GM21360 (cell line): Measurements from ENCODE around the gene PXDN.
"Not testable (repeated sequence)": the region's sequence is repeated elsewhere in the genome, so short reads cannot be mapped to it uniquely, and the experiment has no call there.

Source experiments
- ATAC-seq: cut with Tn5 transposase; IDR thresholded peaks from one replicate; pipeline ENCODE4 v1.9.1; 2021; ENCODE audit warnings: mild to moderate bottlenecking, moderate library complexity; ENCODE audit not compliant: unreplicated experiment

PXDN gene

DNA sequence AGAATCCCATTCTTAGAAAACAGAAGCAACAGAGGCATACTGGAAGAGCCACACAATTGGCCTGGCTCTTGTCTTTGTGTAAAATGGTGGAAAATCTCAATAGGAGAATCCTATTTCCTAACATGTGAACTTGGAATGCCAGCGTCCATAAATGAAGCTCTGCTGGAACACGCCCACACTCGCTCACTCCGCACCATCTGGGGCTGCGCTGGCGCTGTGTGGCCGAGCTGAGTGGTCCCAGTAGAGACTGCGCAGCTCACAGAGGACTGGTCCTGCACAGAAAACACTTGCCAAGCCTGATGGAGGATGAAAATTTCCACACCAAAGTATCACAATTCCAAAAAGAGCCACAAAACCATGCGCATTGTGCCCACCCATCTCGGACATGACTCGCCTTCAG lies 56.2 kb downstream of the PXDN start:
- ATAC-seq = no peak

DNA sequence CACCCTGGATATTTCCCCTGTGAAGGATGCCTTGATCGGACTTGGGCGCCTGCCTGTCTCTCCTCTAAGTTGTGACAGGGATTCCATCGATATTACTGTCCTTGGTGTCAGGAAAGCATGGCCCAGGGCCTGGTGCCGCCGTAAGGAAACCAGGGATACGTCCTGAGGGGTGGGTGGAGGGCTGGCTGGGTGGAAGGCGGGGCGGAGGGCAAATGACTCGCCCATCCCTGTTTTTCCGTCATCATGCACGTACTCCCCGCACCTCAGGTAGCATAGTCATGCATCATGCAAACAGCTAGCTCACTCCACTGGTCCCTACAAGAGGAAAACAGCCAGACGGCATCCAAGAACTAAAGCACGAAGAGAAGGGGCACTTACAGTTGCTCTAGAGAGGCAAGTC lies 57.1 kb downstream of the PXDN start:
- no peak for ATAC-seq

DNA sequence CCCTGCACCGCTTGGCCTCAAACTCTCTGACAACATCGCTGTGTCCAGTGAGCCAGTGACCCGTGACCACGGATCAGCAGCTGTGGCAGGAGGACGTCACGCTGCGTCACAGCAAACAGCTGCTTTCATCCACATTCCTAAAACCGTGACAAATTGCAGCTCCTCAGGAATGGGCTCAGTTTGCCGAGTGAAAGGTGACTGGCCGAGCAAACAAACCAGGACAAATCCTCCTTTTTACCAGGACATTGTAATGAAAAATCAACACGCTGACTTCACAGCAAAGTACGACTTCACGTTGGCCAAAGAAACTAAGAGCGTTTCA lies 57.6 kb downstream of the PXDN start:
- ATAC-seq = no peak

DNA sequence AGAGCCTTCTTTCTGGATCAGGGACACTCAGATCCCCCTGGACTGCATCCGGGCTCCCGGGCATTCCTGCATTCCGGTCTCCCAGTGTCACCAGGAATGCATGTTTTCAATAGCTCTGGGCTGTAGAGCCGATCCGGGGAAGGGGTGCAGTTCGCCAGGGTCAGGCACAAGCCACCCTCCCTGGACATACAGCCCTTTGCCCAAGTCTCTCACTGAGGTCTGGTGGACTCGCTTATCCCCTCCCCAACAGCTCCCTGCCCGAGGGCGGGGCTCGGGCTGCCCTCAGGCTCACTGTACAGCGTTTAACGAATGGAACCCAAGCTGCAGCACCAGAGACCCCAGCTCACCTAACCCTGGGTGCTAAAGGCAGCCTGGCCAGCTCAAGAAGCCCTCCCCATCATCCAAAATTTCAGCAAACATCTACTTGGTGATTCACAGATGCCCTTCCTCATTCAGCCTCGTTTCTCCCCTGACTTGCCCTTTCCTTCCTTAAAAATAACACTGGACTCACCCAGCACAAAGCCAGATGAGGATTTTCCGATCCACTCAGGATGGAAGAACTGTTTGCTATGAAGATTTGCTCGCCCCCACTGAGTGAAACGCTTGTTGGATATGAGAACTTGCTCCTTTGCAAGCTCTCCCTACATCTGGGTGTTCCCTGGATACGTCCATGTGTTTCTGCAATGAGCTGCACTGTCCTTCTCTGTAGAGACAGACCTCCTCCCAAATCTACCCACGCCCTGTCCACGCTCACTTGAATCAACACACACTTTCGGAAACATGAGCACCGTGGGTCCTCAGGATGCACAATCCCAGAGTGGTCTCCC lies 58.1 kb downstream of the PXDN start:
- ATAC-seq = no peak

DNA sequence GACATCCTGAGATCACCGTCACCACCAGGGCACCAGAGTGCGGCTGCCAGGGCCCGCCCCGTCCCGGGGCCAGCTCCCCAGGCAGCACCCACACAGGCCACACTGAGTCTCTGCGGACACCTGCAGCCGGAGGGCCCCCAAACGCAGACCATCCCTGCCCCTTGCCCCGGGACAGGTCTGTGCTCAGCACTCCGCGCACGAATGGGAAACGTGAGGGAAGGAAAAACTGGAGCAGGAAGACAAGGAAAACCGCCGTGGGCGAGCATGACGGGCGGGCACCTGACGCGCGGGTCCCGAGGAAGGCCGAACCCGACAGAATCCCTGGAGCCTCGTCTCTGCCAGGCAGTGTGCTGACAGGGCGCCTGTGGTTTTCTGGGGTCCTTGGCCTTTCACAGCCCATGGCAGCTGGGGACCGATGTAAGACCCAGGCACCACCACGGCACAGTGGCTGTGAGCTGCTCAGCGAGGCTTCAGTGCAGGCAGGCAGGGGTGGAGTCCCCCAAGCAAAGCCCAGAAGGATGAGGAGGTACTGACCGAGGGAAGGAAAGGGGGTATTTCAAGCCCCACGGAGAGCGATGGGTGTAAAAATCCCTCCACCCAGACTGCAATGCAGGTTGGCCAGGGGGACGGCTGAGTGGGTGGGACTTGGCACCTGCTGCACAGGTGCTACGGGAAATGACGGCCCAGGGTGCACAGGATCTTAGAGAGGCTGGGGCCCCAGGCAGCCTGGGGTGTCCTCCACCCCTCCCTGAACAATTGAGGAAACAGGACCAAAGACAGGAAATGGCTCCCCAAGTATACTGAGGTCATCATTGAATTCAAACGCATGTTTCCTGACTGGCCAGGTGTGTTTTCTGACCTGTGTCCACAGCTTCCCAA lies 59.0 kb downstream of the PXDN start:
- ATAC-seq = no peak

DNA sequence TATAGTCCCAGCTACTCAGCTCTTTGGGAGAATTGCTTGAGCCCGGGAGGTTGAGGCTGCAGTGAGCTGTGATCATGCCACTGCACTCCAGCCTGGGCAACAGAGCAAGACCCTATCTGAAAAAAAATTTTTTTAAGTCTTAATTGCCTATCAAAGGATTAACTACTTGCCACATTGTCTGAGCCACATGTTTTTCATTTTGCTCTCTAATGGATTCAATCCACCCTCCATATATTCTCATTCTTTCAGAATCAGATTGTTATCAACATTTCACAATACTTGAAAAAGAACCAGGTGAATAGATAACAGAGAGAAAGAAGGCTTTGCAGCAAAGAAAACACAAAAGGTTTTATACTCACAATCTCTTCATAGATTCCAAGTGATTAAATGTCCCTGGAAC lies 61.0 kb downstream of the PXDN start:
- ATAC-seq = no peak

DNA sequence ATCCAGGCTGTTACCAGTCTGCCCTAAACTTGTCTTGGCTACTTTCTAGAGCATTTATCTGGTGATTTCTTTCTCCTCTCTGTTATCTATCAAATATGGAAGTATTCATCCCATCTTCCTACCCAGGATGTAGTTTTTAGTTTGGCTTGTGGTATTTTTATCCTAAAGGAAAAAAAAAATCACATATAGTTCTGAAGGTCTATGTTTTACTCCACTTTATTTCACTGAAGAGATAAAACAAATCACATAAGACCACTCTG lies 62.2 kb downstream of the PXDN start:
- no peak for ATAC-seq

DNA sequence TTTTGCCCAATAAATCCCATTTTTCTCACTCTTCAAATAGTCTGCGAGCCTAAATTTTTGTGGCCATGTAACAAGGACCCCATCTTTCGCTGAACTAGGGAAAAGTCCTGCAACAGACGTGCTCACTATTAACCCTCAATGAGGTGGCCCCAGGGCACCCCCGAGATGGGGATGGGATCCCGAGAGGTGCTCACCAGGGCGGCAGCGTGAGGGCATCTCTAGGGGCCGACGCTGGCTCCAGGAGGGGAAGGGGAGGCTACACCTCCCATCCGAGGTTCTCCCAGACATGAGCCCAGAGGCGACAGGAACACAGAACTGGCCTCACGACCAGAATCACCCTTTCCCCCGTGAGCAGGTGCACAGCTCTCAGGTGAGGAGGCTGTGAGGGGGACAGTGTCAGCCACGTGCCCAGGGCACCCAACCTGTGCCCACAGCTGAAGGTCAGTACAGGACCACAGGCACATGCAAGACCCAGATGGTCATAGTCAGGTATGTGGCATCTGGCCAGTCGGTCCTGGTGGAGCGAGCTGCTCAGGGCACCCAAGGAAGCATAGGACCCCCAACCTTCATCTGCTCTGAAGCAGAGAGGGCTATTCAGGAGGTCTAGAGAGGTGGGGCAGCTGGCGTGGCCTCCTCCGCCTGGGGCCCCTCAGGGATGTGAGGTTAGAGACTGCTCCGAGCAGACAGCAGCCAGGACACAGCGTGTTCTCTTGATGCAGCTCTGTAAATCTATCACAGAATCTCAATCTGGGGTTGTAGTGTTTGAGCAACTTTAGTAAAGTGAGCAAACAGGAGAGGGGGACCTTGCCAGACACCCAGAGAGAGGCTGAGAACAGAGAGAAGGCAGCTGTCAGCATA lies 62.8 kb downstream of the PXDN start:
- ATAC-seq = no peak

DNA sequence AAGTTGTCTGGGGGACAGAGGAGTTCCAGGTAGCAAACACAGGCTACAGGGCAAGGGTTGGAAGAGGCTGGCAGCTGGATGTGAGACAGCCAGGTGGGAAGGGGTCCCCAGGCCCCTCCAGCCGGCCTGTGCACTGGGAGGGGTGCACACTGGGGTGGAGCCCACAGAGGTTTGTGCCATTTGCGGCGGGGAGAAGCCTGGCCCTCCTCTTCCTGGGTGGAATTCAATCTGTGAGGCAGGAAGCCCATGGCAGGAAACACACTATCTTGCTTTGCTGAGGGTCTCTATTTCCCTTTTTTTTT lies 63.3 kb downstream of the PXDN start:
- ATAC-seq = no peak

DNA sequence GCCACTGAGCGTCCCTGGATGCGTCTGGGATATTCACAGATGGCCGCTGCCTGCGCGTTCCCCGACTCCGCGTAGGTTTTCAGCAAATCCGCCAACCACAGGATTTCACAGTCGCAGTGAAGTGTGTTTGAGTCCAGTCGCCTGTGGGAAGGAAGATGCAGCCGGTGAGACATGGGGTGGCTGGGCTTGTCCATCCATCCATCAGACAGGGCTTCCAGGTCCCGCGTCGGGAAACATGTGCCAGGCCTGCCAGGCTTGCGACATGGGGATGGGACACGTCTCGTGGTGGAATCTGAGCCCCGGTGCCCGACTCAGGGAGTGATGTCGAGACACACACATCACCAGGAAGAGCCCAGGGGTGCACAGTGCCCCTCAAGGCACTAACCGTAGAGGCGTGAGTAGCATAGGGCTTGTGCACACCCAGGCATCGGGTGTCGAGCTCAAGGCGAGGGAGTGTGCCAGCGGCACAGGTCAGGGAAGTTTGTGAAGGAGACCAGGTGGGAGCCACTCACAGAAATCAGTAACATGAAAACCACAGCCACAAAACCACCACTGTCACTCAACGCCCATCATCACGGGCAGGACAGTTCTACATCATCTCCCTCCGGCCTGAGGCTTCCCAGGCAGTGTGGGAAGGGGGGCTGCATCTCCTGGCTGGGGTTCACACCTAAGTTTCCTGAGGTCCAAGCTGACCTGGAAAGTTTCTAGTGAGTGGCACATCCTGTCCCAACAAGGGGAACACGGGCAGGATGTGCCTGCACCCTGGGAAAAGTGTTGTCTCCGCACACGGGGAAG lies 63.9 kb downstream of the PXDN start:
- no peak for ATAC-seq

DNA sequence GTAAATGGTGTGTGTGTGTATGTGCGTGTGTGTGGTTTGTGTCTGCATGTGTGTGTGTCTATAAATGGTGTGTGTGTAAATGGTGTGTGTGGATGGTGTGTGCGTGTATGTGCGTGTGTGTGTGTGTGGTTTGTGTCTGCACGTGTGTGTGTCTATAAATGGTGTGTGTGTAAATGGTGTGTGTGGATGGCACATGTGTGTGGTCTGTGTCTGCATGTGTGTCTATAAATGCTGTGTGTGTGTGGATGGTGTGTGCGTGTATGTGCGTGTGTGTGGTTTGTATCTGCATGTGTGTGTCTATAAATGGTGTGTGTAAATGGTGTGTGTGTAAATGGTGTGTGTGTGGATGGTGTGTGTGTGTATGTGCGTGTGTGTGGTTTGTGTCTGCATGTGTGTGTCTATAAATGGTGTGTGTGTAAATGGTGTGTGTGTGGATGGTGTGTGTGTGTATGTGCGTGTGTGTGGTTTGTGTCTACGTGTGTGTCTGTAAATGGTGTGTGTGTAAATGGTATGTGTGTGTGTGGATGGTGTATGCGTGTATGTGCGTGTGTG lies 64.8 kb downstream of the PXDN start:
- not testable (repeated sequence) for ATAC-seq

DNA sequence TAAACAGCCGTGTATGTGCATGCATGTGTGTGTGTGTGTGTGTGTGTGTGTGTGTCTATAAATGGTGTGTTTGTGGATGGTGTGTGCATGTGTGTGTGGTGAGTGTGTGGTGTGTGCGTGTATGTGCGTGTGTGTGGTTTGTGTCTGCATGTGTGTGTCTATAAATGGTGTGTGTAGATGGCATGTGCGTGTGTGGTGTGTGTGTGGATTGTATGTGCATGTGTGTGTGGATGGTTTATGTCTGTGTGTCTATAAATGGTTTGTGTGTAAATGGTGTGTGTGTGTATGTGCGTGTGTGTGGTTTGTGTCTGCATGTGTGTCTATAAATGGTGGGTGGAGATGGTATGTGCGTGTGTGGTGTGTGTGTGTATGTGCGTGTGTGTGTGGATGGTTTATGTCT lies 65.2 kb downstream of the PXDN start:
- not testable (repeated sequence) for ATAC-seq

DNA sequence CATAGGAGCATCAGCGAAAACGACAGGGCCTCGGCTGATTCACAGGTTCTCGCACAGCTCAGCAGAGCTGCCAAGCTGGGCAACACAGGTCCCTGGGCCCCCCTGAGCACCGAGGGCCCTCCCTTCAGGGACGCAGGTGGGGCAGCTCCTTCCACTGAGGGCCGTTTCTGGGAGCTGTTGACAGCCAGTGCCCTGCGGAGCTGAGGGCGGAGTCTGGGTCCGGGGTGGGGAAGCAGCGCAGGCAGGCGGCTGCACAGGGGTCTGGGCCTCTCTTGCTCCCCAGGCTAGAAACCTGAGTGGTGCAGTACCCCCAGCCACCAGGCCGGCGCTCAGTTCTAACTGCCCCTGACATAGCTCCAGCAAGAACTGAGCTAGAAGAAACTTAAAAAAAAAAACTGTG lies 65.7 kb downstream of the PXDN start:
- no peak for ATAC-seq

DNA sequence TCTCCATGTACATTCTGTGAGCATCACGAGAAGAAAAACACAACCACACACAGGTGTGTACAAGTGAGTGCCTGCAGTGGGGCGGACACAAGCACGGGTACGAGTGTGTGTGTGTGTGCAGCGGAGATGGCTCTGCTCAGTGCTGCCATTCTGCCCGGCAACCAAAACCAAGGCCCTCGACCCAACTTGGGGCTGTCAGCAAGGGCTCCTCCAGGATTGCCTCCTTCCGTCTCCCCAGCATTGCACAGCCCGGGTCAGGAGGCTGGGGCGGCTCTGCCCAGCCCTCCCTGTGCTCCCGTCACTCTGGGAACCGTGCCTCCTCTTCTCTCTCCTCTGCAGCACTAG lies 66.5 kb downstream of the PXDN start:
- no peak for ATAC-seq

DNA sequence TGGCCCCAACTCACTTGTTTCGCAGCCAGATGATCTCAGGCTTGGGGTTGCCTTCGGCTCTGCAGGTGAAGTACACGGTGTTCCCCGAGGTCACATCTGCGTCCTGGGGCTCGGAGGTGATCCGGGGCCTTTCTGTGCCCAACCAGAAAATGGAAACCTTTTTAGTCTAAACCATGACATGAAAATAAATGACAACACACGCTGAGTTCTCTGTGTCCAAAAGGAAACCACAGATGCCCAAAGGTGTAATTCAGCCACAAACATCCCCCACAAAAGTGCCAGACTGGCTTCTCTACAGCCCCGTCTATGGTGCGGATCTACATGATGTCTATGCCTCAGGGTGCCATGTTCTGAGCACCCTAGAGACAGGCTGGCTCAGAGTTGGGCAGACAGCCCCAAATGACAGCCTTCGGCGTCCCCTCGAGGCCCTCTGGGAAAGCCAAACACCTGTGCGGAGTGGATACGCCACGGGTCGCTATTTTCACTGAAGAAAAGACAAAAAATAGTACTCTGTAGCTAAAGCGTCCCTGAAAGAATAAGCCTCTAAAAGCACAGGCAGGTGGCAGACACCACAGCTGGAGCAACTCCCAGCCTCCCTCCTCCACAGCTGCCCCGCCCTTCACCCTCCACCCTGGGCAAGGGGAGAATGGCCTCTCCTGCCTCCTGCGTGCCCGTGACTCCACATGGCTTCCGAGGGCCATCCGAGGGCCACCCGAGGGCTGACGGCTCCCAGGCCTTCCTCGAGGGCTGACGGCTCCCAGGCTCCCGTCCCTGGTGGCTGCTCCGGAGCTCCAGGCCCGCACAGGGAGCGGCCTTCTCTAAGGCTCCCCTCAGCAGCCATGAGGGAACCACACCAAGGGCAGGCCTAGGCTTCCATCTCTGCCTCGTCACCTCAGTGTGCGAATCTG lies 67.1 kb downstream of the PXDN start:
- ATAC-seq = no peak

DNA sequence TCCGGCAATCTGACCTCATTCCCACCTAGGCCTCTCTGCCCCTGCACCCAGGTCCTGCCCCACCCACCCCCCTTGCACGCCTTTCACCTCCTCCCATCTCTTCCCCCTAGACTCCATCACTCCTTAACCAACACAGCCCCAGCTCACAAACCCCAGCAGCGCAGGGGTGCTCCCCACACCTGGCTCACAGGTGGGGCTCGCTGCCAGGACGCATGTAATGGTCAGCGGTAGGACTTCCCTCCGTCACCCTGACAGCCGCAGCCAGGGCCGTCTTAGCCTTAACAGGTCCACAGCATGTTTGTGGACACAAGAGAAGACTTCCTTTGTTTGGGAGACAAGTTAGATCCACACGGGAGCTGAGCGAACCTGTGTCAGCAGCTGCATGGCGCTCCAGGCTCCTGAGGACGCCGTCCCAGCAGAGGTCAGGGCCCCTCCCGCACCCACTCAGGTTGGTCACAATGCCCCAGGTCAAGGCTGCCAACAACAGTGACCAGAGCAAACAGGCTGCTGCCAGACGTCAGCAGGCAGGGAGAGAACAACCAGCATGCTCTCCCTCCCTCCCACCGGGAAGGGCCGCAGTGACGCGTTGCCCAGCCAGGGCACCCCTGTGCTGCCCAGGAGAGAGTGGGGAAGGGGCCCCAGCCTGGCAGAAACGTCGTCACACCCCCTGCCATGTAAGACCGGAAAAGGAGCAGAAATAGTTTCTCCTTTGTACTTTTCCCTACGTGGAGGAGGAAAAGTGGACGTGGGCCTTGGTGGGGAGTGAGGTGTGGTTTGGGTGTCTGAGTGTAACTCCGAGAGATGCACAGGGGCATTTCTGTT lies 68.0 kb downstream of the PXDN start:
- ATAC-seq = no peak

DNA sequence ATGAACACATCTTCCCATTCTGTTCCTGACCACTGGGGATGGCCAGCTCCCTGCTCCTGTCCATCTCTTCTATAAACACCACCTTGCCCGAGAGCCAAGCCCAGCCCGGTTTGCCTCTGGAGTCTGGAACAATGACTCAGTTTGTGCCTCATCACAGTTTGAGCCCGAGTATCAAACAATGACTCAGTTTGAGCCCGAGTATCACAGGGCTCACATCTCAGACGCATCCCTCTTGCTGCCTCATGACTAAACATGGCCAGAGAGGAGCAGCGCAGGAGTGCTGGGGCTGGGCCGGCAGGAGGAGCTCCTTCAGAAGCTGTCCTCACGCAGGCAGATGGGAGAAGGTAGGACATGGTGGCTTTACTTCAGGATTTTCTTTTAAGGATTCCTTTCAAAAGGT lies 68.7 kb downstream of the PXDN start:
- ATAC-seq = no peak

DNA sequence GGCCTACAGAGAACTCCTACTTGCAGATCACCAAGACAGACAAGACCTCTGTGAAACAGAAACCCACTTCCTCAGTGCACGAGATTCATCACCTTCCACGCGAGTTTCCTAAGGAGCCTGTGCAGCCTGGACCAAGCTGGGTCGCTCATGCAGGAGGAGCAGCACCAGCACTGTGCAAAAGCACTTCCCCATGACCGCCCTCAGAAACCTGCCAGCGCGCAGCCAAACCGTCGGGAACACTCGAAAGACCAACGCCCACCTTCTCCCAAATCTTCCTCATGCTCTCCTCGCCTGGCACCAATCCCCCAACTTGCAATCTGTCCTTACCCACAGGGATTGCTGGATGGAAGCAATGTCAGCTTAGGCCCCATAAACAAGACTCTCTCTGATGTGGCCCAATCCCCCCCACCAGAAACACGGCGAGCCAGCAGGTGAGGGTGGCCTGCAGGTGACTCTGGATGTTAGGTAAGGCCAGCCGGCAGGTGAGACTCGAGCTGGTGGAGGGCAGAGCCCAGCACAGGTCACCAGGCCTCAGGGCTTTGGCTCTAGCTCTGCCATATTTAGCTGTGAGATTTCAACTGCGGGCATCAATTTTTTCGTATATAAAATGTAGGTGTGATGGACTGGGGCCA lies 69.4 kb downstream of the PXDN start:
- no peak for ATAC-seq

DNA sequence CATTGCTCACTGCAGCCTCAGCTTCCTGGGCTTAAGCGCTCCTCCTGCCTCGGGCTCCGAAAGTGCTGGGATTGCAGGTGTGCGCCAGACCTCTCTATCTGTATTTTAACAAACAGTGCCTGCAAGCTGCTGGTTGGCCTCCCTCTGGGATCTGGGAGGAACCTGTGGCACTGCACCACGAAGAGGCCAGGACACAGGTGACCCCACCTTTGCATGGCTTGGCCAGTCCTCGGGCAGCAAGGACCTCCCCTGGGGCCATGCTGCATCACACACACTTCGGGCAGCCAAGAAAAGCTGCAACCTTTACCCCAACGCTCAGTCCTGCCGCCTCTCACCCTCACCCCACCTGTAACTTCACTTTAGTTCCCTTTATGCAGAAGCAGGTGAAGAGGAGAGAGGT lies 70.0 kb downstream of the PXDN start:
- no peak for ATAC-seq
